22Rv1 (cell line): ENCODE results near the gene PCBP4.

Experiments
- H3K27ac ChIP-seq: fragments of 450-650 bp; 2 replicates; pipeline ENCODE4 v1.5.1; 2017
- CTCF ChIP-seq: fragments of 450-650 bp; IDR thresholded peaks from 2 replicates; pipeline ENCODE4 v1.5.1; 2017; ENCODE audit warnings: mild to moderate bottlenecking
- ZFX ChIP-seq: fragments of 450-650 bp; IDR thresholded peaks from 2 replicates; pipeline ENCODE4 v1.6.1; 2017; ENCODE audit warnings: antibody characterized with exemption, borderline replicate concordance

PCBP4 gene

GRCh38 chr3:51943451-51944391 lies 23.5 kb downstream of the PCBP4 start:
- H3K27ac ChIP-seq: peak overlapping the region; percentile 70; the same call in 1 of the 2 replicates
- TF ChIP-seq CTCF (no peak), ZFX (no peak)

DNA sequence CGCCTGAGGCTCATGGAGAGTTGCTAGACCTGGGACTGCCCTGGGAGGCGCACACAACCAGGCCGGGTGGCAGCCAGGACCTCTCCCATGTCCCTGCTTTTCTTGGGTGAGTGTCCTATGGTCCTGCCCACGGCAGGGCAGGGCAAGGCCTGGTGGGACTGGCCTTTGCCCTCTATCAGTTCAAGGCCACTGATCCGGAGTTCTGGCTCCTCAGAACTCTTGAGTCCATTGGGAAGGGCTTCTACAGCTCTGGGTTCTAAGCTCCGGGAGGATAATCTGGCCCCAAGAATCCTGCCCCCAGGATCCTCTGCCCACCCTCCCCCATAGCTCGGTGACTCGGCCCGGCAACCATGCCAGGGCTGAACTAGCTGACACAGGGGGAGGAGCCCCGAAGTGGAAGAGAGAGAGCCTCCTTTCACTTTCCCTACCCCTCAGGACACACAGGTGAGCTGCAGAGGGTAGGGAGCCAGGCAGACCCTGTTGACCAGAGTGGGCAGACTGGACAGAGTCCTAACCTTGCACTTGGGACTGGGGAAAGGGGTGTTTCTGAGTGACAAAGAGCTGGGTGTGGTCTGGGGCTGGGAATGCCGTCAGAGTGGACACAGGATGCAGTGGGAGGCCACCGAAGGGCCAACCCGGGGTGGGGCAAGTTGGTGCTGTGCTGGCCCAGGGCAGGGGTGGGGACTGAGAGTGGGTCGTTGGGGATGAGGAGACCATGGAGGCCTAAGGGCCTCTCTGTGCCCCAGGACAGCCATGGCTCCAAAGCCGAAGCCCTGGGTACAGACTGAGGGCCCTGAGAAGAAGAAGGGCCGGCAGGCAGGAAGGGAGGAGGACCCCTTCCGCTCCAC lies 24.4 kb downstream of the PCBP4 start:
- TF ChIP-seq ZFX: no peak
- TF ChIP-seq CTCF: no peak
- H3K27ac ChIP-seq: peak overlapping the region; percentile 70

GRCh38 chr3:51941798-51942602 lies 25.3 kb downstream of the PCBP4 start, which contains the start of the genes PARP3 and RRP9:
PARP3 (plus strand) TSS chr3:51942363; CDS start chr3:51943356, 993 bp downstream.
RRP9 (minus strand) TSS chr3:51941904; CDS start chr3:51941867, 37 bp downstream.
- no peak for TF ChIP-seq ZFX
- TF ChIP-seq CTCF: peak; percentile 99
- H3K27ac ChIP-seq: peak within 1 kb of the TSS; percentile 70

GRCh38 chr3:51941463-51941797 lies 25.8 kb downstream of the PCBP4 start:
- peak overlapping the region; percentile 70 for H3K27ac ChIP-seq

DNA sequence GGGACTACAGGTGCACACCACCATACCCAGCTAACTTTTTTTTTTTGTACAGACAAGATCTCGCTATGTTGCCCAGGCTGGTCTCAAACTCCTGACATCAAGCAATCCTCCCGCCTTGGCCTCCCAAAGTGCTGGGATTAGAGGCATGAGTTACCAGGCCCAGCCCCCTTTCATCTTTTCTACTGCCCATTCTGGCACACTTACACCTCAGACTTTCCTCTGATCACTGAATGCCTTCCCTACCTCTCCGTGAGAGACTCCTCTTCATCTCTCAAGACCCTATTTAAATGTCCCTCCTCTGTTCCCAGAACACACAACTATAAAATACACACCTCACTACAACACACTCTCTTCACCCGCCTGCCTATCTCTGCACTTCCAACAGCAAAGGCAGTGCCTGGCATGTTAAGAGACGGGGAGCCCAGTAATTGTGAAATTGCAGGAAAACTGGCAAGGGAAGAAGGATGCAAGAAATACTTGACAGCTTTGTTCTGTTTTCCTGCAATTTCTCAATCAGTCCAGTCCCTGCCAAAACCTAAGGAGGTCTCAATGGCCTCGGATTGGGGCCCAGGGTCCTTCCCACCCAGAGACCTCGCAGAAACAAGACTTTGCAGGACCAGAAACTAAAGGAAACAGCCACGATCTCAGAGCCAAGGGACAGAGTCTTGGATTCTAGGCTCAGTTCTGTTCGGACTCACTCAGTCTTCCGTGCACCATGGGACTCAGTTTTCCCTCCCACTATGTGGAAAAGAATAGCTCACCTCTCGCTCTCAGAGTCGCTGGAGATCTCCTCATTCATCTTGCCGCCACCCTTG lies 26.4 kb downstream of the PCBP4 start:
- no peak for TF ChIP-seq CTCF
- TF ChIP-seq ZFX: no peak
- peak overlapping the region; percentile 70 for H3K27ac ChIP-seq

More at GRCh38 chr3:51941463-51941797, 25.8 kb downstream of the PCBP4 start:
- TF ChIP-seq CTCF (no peak), ZFX (no peak)

GRCh38 chr3:51938780-51939425 lies 28.4 kb downstream of the PCBP4 start:
- H3K27ac ChIP-seq: no peak overlapping the region
- TF ChIP-seq ZFX: no peak
